ENCODE data around the gene BORA. TPM values are rescaled to one million over a fixed set of nuclear protein-coding genes. Genes with fewer than 3 reads are reported as not detected.
"Not testable (repeated sequence)": the region's sequence is repeated elsewhere in the genome, so short reads cannot be mapped to it uniquely, and the experiment has no call there.

The BORA gene
- total RNA-seq, 1 experiment from 2014 or later, result 12.3 TPM

DNA sequence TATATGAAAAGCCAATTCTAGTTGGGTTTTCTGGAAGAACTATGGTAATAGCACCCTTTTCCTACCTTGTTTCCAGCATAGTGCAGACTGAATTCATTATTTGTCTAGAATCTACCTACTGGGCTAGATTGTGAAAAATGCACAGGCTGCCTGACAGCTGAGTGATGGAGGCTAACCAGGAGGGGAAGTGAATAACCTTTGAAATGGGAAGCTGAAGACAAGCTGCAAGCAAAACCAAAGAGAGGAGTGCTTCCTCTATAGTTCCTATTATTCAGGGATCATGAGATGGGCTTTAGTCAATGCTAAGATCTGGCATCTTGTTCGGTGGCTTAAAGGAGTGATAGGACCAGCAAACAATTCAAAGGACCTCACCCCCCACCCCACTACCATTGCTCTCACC lies 27.2 kb upstream of the BORA start (continued):
- TF ChIP-seq, protein P1, sequence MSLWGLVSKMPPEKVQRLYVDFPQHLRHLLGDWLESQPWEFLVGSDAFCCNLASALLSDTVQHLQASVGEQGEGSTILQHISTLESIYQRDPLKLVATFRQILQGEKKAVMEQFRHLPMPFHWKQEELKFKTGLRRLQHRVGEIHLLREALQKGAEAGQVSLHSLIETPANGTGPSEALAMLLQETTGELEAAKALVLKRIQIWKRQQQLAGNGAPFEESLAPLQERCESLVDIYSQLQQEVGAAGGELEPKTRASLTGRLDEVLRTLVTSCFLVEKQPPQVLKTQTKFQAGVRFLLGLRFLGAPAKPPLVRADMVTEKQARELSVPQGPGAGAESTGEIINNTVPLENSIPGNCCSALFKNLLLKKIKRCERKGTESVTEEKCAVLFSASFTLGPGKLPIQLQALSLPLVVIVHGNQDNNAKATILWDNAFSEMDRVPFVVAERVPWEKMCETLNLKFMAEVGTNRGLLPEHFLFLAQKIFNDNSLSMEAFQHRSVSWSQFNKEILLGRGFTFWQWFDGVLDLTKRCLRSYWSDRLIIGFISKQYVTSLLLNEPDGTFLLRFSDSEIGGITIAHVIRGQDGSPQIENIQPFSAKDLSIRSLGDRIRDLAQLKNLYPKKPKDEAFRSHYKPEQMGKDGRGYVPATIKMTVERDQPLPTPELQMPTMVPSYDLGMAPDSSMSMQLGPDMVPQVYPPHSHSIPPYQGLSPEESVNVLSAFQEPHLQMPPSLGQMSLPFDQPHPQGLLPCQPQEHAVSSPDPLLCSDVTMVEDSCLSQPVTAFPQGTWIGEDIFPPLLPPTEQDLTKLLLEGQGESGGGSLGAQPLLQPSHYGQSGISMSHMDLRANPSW (CRISPR knock-in tag; conservative IDR thresholded peaks at IDR 0.05; ENCODE audit: low read depth), result no peak

DNA sequence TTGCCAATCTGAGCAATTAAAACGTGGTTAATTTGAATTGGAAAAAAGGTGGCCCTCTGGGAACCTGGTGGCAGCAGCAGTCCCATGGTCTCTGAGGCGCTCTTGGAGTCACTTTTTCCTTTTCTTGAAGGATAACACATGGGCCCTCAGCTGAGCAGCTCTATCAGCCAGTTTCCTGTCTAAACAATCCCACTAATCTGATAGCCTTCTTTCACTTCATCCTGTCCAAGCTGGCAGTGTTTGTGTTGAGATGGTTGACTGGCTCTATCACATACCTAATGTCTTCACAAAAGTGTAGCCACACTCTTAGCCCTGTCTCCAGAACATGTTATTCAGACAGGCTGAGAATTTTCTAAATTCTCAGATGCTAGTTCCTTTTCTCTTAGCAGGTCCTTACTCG lies 10.9 kb upstream of the BORA start:
- TF ChIP-seq ZNF121 (CRISPR knock-in tag; IDR thresholded peaks at IDR 0.05), result no peak
- TF ChIP-seq, protein P2, sequence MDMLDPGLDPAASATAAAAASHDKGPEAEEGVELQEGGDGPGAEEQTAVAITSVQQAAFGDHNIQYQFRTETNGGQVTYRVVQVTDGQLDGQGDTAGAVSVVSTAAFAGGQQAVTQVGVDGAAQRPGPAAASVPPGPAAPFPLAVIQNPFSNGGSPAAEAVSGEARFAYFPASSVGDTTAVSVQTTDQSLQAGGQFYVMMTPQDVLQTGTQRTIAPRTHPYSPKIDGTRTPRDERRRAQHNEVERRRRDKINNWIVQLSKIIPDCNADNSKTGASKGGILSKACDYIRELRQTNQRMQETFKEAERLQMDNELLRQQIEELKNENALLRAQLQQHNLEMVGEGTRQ (CRISPR knock-in tag; IDR thresholded peaks at IDR 0.05), result no peak
- Mint-ChIP-seq H3K4me1 (no peaks in the 10 kb centered on the region), H3K4me3 (no peak overlapping the region), H3K9me3 (peaks cover 27% of the 10 kb centered on the region), H3K36me3 (peaks cover 56% of the 10 kb centered on the region), H3K27ac (no peak overlapping the region), H3K27me3 (ENCODE audit: low read depth) (no peaks in the 10 kb centered on the region)
- no peak for ATAC-seq
- POLR2A ChIA-PET, result no interaction called here
- CTCF ChIA-PET, result no interaction called here
- DNase-seq (ENCODE audit: low spot score), result no peak

DNA sequence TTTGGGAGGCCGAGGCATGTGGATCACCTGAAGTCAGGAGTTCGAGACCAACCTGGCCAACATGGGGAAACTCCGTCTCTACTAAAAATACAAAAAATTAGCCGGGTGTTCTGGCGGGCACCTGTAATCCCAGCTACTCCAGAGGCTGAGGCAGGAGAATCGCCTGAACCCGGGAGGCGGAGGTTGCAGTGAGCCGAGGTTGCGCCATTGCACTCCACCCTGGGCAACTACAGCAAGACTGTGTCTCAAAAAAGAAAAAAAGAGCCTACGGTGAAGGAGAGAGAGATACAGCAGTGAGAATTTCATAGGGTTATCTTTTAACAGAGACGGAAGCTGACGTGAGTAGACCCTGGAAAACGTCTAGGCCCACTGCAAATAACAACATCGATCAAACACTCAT lies 1.5 kb upstream of the BORA start:
- POLR2A ChIA-PET; ATAC-seq; DNase-seq (ENCODE audit: low spot score); H3K36me3 Mint-ChIP-seq; H3K27me3 Mint-ChIP-seq (ENCODE audit: low read depth); H3K27ac Mint-ChIP-seq; H3K9me3 Mint-ChIP-seq: not testable (repeated sequence)
- Mint-ChIP-seq H3K4me1 (peaks cover 32% of the 10 kb centered on the region), H3K4me3 (peak overlapping the region; percentile 91)
- CTCF ChIA-PET, result interaction anchor here (0.6 kb wide), 1 partner anchor 114 kb away, joined by 5 read pairs; no protein-coding TSS in a partner anchor

DNA sequence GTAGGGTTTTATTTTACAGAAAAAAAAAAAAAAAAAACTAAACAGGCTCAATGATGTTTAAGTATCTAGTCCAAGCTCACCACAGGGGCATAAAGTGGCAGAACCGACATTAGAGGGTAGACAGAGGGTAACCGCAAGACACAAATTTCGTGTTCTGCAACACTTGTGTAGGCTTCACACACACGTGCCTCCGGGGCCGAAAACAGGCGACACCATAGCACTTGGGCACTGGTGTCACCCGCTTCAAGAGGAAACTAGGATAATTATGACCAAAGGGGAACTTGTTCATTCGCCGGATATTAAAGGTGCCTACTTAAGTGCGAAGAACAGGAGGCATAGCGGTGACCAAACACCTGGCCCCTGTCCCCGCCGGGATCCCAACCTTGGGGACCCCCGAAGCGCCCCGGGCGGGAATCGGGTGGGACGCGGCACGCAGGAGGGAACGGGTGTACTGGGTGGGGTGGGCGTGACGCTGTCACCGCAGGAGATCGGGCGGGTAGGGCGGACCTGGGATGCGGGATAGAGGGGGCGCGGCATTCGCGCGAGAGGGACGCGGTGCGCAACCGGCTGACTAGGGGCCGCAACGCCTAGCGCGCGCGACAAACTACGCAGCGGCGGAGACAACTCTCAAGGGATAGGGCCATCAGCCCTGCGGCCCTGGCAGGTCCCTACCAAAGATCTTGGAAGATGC lies 852 bp upstream of the BORA start:
- H3K4me1 Mint-ChIP-seq, result peaks cover 32% of the 10 kb centered on the region
- H3K36me3 Mint-ChIP-seq, result peaks cover 12% of the 10 kb centered on the region
- CTCF ChIA-PET, result no interaction called here
- no peaks in the 10 kb centered on the region for H3K27me3 Mint-ChIP-seq (ENCODE audit: low read depth)
- peak; percentile 60 for DNase-seq (ENCODE audit: low spot score)
- ATAC-seq, result peak; percentile 38
- no peak for TF ChIP-seq NFYB (CRISPR knock-in tag; conservative IDR thresholded peaks at IDR 0.05; ENCODE audit: low read depth)
- 0 out of 2 replicates have a peak, but pooled peaks have one; percentile 2 for TF ChIP-seq TCF7 (CRISPR knock-in tag; IDR thresholded peaks at IDR 0.05; ENCODE audit: low read depth)
- TF ChIP-seq, protein P3, sequence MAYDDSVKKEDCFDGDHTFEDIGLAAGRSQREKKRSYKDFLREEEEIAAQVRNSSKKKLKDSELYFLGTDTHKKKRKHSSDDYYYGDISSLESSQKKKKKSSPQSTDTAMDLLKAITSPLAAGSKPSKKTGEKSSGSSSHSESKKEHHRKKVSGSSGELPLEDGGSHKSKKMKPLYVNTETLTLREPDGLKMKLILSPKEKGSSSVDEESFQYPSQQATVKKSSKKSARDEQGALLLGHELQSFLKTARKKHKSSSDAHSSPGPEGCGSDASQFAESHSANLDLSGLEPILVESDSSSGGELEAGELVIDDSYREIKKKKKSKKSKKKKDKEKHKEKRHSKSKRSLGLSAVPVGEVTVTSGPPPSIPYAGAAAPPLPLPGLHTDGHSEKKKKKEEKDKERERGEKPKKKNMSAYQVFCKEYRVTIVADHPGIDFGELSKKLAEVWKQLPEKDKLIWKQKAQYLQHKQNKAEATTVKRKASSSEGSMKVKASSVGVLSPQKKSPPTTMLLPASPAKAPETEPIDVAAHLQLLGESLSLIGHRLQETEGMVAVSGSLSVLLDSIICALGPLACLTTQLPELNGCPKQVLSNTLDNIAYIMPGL (CRISPR knock-in tag; IDR thresholded peaks at IDR 0.05), result 0 out of 2 replicates have a peak, but pooled peaks have one; percentile 27
- TF ChIP-seq, protein P4, sequence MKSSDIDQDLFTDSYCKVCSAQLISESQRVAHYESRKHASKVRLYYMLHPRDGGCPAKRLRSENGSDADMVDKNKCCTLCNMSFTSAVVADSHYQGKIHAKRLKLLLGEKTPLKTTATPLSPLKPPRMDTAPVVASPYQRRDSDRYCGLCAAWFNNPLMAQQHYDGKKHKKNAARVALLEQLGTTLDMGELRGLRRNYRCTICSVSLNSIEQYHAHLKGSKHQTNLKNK (CRISPR knock-in tag; IDR thresholded peaks at IDR 0.05), result no peak
- TF ChIP-seq, protein P5, sequence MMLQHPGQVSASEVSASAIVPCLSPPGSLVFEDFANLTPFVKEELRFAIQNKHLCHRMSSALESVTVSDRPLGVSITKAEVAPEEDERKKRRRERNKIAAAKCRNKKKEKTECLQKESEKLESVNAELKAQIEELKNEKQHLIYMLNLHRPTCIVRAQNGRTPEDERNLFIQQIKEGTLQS (CRISPR knock-in tag; conservative IDR thresholded peaks at IDR 0.05), result 0 out of 2 replicates have a peak, but pooled peaks have one; percentile 12
- peak overlapping the region; percentile 78; the same call in 1 of the 2 replicates for H3K27ac Mint-ChIP-seq
- H3K4me3 Mint-ChIP-seq, result peak overlapping the region; percentile 91
- POLR2A ChIA-PET, result no interaction called here
- no peaks in the 10 kb centered on the region for H3K9me3 Mint-ChIP-seq

DNA sequence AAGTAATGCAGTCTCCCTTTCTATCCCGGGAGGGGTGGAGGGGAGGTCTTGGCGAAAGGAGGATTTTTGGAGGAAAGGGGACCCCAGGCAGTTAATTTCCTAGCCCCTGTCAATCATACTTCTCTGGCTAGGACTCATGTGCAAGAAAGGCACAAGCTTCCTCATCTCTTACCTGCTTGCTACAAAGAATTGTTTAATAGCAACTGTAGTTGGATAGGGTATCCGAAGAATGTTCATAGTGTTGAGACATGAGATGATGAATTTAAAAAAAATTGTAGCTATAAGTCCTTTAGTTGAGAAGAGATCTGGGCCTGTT lies 525 bp downstream of the BORA start:
- Mint-ChIP-seq H3K36me3 (peaks cover 19% of the 10 kb centered on the region), H3K27me3 (ENCODE audit: low read depth) (no peaks in the 10 kb centered on the region), H3K4me3 (peak overlapping the region; percentile 91), H3K27ac (no peak overlapping the region), H3K9me3 (no peaks in the 10 kb centered on the region), H3K4me1 (peaks cover 26% of the 10 kb centered on the region)
- no peak for DNase-seq (ENCODE audit: low spot score)
- ChIA-PET POLR2A (interaction anchor here (0.6 kb wide), 1 partner anchor 1617 kb away, joined by 3 read pairs; no protein-coding TSS in a partner anchor), CTCF (no interaction called here)
- no peak for ATAC-seq
- TF ChIP-seq ESRRA (CRISPR knock-in tag; IDR thresholded peaks at IDR 0.05; ENCODE audit: borderline replicate concordance) (no peak), ZNF317 (CRISPR knock-in tag; IDR thresholded peaks at IDR 0.05; ENCODE audit: borderline replicate concordance, low read depth) (no peak), JUN (CRISPR knock-in tag; IDR thresholded peaks at IDR 0.05) (no peak), ZNF416 (CRISPR knock-in tag; IDR thresholded peaks at IDR 0.05) (no peak), ZNF263 (CRISPR knock-in tag; IDR thresholded peaks at IDR 0.05; ENCODE audit: low read depth) (no peak), SP1 (CRISPR knock-in tag; conservative IDR thresholded peaks at IDR 0.05) (no peak), GRHL2 (CRISPR knock-in tag; IDR thresholded peaks at IDR 0.05; ENCODE audit: insufficient replicate concordance, severe bottlenecking) (no peak), NR2C2 (CRISPR knock-in tag; IDR thresholded peaks at IDR 0.05) (no peak), ELF4 (CRISPR knock-in tag; IDR thresholded peaks at IDR 0.05; ENCODE audit: low read depth) (no peak)
- TF ChIP-seq, protein P6, sequence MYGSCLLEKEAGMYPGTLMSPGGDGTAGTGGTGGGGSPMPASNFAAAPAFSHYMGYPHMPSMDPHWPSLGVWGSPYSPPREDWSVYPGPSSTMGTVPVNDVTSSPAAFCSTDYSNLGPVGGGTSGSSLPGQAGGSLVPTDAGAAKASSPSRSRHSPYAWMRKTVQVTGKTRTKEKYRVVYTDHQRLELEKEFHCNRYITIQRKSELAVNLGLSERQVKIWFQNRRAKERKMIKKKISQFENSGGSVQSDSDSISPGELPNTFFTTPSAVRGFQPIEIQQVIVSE (CRISPR knock-in tag; IDR thresholded peaks at IDR 0.05; ENCODE audit: borderline replicate concordance), result no peak
- TF ChIP-seq, protein P5 (CRISPR knock-in tag; conservative IDR thresholded peaks at IDR 0.05), result no peak

Measured in WTC11 (cell line).